Hepatocyte (in vitro differentiated cells): ENCODE data around the gene TBXAS1. TPM values are rescaled to one million over a fixed set of nuclear protein-coding genes. Genes with fewer than 3 reads are reported as not detected.
"Not testable (repeated sequence)": the region's sequence is repeated elsewhere in the genome, so short reads cannot be mapped to it uniquely, and the experiment has no call there.

Experiments
- DNase-seq: peaks from one replicate; pipeline ENCODE4 v3.0.0-alpha.2; 2016; ENCODE audit warnings: low spot score
- H2AFZ ChIP-seq: fragments of 200-600 bp; sonication (generic); 2 replicates; pipeline ENCODE4 v1.6.0; 2016; ENCODE audit warnings: antibody characterized with exemption, mild to moderate bottlenecking
- H3K27ac ChIP-seq: fragments of 200-600 bp; sonication (generic); 2 replicates; pipeline ENCODE4 v1.5.1; 2016; ENCODE audit warnings: mild to moderate bottlenecking
- H3K27me3 ChIP-seq: fragments of 200-600 bp; sonication (generic); 2 replicates; pipeline ENCODE4 v1.6.1; 2016
- H3K36me3 ChIP-seq: fragments of 200-600 bp; sonication (generic); replicated peaks from 2 replicates; pipeline ENCODE4 v1.5.1; 2016; ENCODE audit warnings: low read depth; ENCODE audit not compliant: insufficient read depth
- H3K4me1 ChIP-seq: fragments of 200-600 bp; sonication (generic); 2 replicates; pipeline ENCODE4 v1.5.1; 2016; ENCODE audit warnings: mild to moderate bottlenecking, moderate library complexity; ENCODE audit not compliant: insufficient read depth
- H3K4me2 ChIP-seq: fragments of 200-600 bp; sonication (generic); 2 replicates; pipeline ENCODE4 v1.6.0; 2016
- H3K4me3 ChIP-seq: fragments of 200-600 bp; sonication (generic); 2 replicates; pipeline ENCODE4 v1.5.1; 2016; ENCODE audit warnings: mild to moderate bottlenecking
- H3K79me2 ChIP-seq: fragments of 200-600 bp; sonication (generic); 2 replicates; pipeline ENCODE4 v1.6.0; 2017; ENCODE audit warnings: mild to moderate bottlenecking
- H3K9me2 ChIP-seq: fragments of 200-600 bp; sonication (generic); replicated peaks from 2 replicates; pipeline ENCODE4 v1.6.0; 2017; ENCODE audit warnings: mild to moderate bottlenecking; ENCODE audit not compliant: insufficient read depth
- H3K9me3 ChIP-seq: fragments of 200-600 bp; sonication (generic); 2 replicates; pipeline ENCODE4 v1.5.1; 2016; ENCODE audit warnings: low read depth, mild to moderate bottlenecking
- H4K20me1 ChIP-seq: fragments of 200-600 bp; sonication (generic); 2 replicates; pipeline ENCODE4 v1.6.0; 2016; ENCODE audit warnings: mild to moderate bottlenecking; ENCODE audit not compliant: insufficient read depth, poor library complexity, severe bottlenecking
- CTCF ChIP-seq: fragments of 200-600 bp; sonication (generic); IDR thresholded peaks from 2 replicates; pipeline ENCODE4 v1.5.1; 2016; ENCODE audit warnings: antibody characterized with exemption, mild to moderate bottlenecking; ENCODE audit not compliant: poor library complexity
- EZH2 ChIP-seq: fragments of 200-600 bp; sonication (generic); IDR thresholded peaks from 2 replicates; pipeline ENCODE4 v1.6.1; 2016; ENCODE audit warnings: antibody characterized with exemption, mild to moderate bottlenecking, borderline replicate concordance
- EZH2phosphoT487 ChIP-seq: fragments of 200-600 bp; sonication (generic); IDR thresholded peaks from one replicate; pipeline ENCODE4 v1.6.1; 2018; ENCODE audit warnings: antibody characterized with exemption, mild to moderate bottlenecking, low read depth, moderate library complexity; ENCODE audit not compliant: unreplicated experiment, severe bottlenecking
- WGBS: methylation state at CpG from one replicate; pipeline ENCODE4 v1.1.6; 2016; ENCODE audit warnings: low lambda C conversion rate; ENCODE audit errors: missing lambda C conversion rate; 5-methylcytosine and 5-hydroxymethylcytosine counted together
- polyA plus RNA-seq: library from polyadenylated mRNA; unstranded; fragments of >200 nt; fragmentation: Nextera tagmentation; extraction: Ambion mirVana; gene quantifications from 2 replicates; pipeline ENCODE4 v1.2.1, GENCODE V29; 2016
- total RNA-seq: library from RNA; depleted of rRNA; stranded (reverse); fragments of >200 nt; gene quantifications from 2 replicates; pipeline ENCODE4 v1.2.3, GENCODE V29; 2014

The TBXAS1 gene
- total and polyA plus RNA-seq, 2 experiments from 2014 or later, result 3.9 to 11.5 TPM

GRCh38 chr7:139918480-139918879, 89.4 kb downstream of the TBXAS1 start:
- Histone ChIP-seq H3K36me3 (no peaks in the 10 kb centered on the region), H3K27ac (peak overlapping the region; percentile 41), H3K4me2 (peak overlapping the region; percentile 27), H3K4me3 (no peak overlapping the region), H4K20me1 (no peaks in the 10 kb centered on the region), H3K27me3 (no peaks in the 10 kb centered on the region), H3K9me2 (no peaks in the 10 kb centered on the region), H3K9me3 (no peaks in the 10 kb centered on the region), H3K79me2 (no peaks in the 10 kb centered on the region), H3K4me1 (peaks cover 29% of the 10 kb centered on the region), H2AFZ (no peak overlapping the region)
- WGBS, result 55% methylated on average over 6 of the region's 6 CpGs
- no peak for DNase-seq
- TF ChIP-seq EZH2, result no peak

- H3K4me1 ChIP-seq, result peaks cover 5% of the 10 kb centered on the region
- DNase-seq, result no peak
- 90% methylated on average over 7 of the region's 7 CpGs for WGBS
Measured at GRCh38 chr7:139923090-139923489, 94.0 kb downstream of the TBXAS1 start.

GRCh38 chr7:139924461-139924860, 95.4 kb downstream of the TBXAS1 start:
- no peaks in the 10 kb centered on the region for H3K9me3 ChIP-seq
- no peaks in the 10 kb centered on the region for H3K9me2 ChIP-seq
- WGBS, result 78% methylated on average over 3 of the region's 3 CpGs
- no peaks in the 10 kb centered on the region for H4K20me1 ChIP-seq
- H3K4me1 ChIP-seq, result no peaks in the 10 kb centered on the region
- no peaks in the 10 kb centered on the region for H3K79me2 ChIP-seq
- H2AFZ ChIP-seq, result no peak overlapping the region
- H3K4me2 ChIP-seq, result no peak overlapping the region
- H3K4me3 ChIP-seq, result no peak overlapping the region
- H3K27ac ChIP-seq, result no peak overlapping the region
- no peaks in the 10 kb centered on the region for H3K36me3 ChIP-seq
- DNase-seq, result no peak
- no peaks in the 10 kb centered on the region for H3K27me3 ChIP-seq
- TF ChIP-seq EZH2phosphoT487, result no peak
- TF ChIP-seq EZH2, result no peak
- TF ChIP-seq CTCF, result no peak

More at GRCh38 chr7:139923090-139923489, 94.0 kb downstream of the TBXAS1 start:
- Histone ChIP-seq H4K20me1 (no peaks in the 10 kb centered on the region), H3K4me3 (no peak overlapping the region), H3K9me2 (no peaks in the 10 kb centered on the region), H3K27me3 (no peaks in the 10 kb centered on the region), H3K9me3 (no peaks in the 10 kb centered on the region), H2AFZ (no peak overlapping the region), H3K36me3 (no peaks in the 10 kb centered on the region), H3K4me2 (no peak overlapping the region), H3K79me2 (no peaks in the 10 kb centered on the region), H3K27ac (no peak overlapping the region)
- TF ChIP-seq EZH2phosphoT487 (no peak), EZH2 (no peak), CTCF (no peak)

GRCh38 chr7:139929221-139929620, 100.2 kb downstream of the TBXAS1 start:
- H3K27ac ChIP-seq, H3K4me1 ChIP-seq, H3K79me2 ChIP-seq, H3K27me3 ChIP-seq, H3K36me3 ChIP-seq, H3K9me2 ChIP-seq, H2AFZ ChIP-seq, H3K4me3 ChIP-seq, H3K9me3 ChIP-seq, H4K20me1 ChIP-seq, DNase-seq, H3K4me2 ChIP-seq: not testable (repeated sequence)
- WGBS, result 96% methylated on average over 8 of the region's 8 CpGs
